Pons (tissue), 1 donor: ENCODE results near the gene TRPM2.
"Not testable (repeated sequence)": the region's sequence is repeated elsewhere in the genome, so short reads cannot be mapped to it uniquely, and the experiment has no call there.

Experiments used
- DNase-seq: peaks from one replicate; pipeline ENCODE4 v3.0.0-alpha.2; 2016; ENCODE audit warnings: low spot score

The TRPM2 gene

GRCh38 chr21:44335266-44336059 lies 18.0 kb upstream of the TRPM2 start:
- DNase-seq: no peak

DNA sequence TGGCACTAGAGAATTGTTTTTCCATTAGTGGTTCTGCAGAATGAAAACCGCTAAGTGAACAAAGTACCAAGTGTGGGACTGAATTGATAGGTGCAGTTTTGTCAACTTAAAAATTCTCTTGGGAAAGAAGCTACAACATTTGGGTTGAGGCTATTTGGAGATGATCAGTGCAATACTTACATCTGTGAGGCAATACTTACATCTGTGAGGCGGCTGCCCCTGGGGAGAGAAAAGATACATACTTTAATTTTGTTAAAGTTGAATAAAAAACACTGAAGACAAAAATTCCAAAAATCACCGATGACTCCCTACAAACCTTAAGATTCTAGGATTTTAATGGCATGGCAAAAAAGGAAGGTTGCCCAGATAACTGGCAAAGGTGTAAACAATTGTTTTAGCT lies 16.0 kb upstream of the TRPM2 start:
- no peak for DNase-seq

GRCh38 chr21:44337941-44338895 lies 15.2 kb upstream of the TRPM2 start:
- peak; percentile 84 for DNase-seq

GRCh38 chr21:44338971-44339910 lies 14.2 kb upstream of the TRPM2 start, which contains the start of gene CFAP410:
TSS of gene CFAP410 (minus strand) at chr21:44339390. CDS start at chr21:44339194, 196 bp downstream.
- peak; percentile 93 for DNase-seq

DNA sequence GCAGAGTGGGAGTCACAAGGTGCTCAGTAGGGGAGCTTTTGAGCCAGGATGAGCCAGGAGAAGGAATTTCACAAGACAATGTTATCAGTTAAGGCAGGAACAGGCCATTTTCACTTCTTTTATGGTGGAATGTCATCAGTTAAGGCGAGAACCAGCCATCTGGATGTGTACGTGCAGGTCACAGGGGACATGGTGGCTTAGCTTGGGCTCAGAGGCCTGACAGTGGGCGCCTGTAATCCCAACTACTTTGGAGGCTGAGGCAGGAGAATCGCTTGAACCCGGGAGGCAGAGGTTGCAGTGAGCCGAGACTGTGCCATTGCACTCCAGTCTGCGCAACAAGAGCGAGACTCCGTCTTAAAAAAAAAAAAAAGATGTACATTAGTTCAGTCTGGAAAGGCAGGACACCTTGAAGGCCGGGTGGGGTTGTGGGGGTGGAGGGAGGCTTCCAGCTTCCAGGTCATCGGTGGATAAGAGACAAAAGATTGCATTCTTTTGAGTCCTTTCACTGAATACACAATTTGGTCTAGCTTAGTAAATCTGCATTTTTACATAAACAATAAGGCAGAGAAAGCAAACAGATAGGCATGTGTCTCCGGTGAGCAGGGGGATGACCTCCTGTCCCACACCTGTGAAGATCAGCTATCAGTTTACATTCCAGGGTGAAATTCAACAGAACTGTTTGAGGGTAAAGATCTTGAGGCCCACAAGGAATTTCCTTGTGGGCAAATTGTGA lies 11.5 kb upstream of the TRPM2 start:
- not testable (repeated sequence) for DNase-seq

DNA sequence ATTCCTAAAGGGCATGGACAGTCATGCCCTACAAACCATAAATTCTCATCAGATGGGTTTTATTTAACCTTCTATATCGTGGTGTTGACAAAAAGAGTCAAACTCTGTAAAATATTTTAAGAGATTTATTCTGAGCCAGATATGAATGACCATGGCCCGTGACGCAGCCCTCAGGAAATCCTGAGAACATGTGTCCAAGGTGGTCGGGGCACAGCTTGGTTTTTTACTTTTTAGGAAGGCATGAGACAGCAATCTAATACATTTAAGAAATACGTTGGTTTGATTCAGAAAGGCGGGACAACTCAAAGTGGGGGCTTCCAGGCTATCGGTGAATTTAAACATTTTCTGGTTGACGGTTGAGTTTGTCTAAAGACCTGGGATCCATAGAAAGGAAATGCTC lies 10.4 kb upstream of the TRPM2 start:
- DNase-seq: not testable (repeated sequence)

DNA sequence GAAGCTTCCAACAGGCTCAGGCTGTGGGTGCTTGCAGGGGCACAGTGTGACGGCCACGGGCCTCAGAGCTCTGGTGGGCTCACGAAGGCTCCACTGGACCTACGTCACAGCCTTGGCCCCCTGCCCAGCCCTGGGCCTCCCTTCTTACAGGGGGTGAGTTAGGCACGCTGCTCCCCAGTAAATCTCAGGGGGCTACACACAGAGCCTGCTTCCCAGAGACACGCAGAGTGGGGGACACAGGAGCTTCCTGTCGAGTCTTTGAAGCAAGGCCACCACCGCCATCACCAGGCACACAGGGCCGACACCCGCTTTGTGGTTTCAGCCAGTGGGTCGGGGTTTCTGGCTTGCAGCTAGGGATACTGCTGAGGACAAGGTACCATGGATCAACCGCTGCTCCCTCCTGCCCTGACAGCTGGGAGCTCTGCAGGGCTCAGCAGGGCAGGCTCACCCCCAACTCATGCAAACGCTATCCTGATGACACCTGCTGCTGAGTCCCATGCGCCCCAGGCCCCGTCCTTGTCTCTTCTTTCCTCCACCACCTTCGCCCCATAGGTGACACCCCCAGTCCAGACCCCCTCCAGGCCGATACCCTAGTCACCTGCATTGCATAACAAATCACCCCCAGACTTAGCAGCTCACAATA lies 8.8 kb upstream of the TRPM2 start:
- DNase-seq: no peak

- DNase-seq: no peak
Observed at GRCh38 chr21:44345495-44345894, 7.9 kb upstream of the TRPM2 start.

GRCh38 chr21:44347911-44348451 lies 5.4 kb upstream of the TRPM2 start:
- no peak for DNase-seq

DNA sequence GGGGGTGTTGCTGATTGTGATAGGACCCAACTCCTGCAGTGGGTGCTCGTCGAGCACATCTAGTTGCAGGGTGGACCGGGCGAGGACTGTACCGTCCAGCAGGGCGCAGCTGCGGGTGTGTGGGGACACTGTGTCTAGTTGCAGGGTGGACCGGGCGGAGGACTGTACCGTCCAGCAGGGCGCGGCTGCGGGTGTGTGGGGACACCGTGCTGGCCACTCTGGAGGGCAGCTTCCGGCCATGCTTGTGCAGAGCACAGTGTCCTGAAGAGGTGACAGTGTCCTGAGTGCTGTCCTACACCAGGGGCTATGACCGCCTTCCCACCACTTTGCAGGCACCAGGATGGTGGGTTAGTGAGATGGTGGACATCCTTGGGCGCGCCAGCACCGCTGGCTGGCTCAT lies 4.6 kb upstream of the TRPM2 start:
- DNase-seq: no peak

- DNase-seq: no peak
Observed at GRCh38 chr21:44349416-44349846, 4.0 kb upstream of the TRPM2 start.

- DNase-seq: no peak
Observed at GRCh38 chr21:44349847-44350772, 3.3 kb upstream of the TRPM2 start.

GRCh38 chr21:44350773-44351481 lies 2.5 kb upstream of the TRPM2 start:
- no peak for DNase-seq

DNA sequence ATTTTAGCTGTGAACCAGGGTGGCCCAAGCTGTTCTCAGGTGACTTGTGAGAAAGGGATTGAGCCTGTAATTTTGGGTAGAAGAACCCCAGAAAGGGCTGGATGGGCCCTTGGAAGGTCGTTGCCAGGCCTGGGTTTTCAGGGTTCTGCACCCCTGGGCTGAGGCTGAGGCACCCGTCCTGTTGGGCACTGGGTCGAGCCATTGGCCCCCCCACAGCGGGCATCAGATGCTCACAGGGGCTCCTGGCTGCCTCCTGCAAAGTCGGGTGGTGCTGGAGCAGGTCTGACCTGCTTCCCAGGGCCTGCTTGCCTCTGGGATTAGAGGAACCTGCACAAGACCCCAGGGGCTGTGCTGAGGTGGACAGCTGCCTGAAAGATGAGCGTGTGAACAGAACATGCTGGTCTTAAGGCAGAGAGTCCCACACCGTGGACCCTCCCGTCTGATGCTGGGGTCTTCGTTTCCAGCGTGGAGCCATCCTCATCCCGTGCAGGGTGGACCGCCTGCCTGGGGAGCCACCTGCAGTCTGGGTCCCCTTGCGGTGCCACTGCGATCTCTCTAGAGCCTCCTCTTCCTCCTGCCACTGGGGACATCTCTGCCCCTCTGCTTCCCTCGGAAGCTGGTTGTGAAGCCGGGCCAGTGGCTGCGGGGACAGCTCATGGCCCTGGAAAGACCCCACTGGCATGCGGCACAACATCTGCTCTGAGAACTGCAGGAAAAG lies 1.7 kb upstream of the TRPM2 start:
- DNase-seq: no peak

GRCh38 chr21:44352253-44352860 lies 1.1 kb upstream of the TRPM2 start:
- no peak for DNase-seq

- DNase-seq: no peak
Observed at GRCh38 chr21:44354001-44354405, 582 bp downstream of the TRPM2 start.
